ENCODE data around the gene PGA3.

DNA sequence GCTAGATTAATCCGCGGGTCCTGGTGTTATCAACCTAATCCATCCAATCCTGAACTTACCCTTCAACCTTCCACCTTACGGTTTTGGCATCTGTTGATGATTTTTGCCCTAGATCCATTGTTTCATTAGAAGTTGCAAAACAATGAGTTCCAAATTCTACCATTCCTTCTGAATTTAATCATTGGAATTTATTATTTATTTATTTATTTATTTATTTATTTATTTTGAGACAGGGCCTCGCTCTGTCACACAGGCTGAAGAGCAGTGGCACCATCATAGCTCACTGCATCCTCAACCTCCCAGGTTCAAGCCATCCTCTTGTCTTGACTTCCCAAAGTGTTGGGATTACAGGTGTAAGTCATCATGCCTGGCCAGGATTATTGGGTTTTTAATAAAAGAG lies 21.8 kb upstream of the PGA3 start:
- TF ChIP-seq EZH2 (IDR thresholded peaks at IDR 0.05) (no peak), POLR2AphosphoS5 (IDR thresholded peaks at IDR 0.05; ENCODE audit: borderline replicate concordance, low read depth, low read length) (no peak), FOXP2 (optimal IDR thresholded peaks at IDR 0.05; ENCODE audit: control extremely low read depth, extremely low read length, insufficient read depth) (no peak)

Measured in SK-N-MC (cell line).